Neural cell (in vitro differentiated cells): ENCODE measurements around the gene MBD5. TPM values are rescaled to one million over a fixed set of nuclear protein-coding genes. Genes with fewer than 3 reads are reported as not detected.

Source experiments
- H2AFZ ChIP-seq: fragments of 200-600, 300-800 bp; sonication (generic), shearing (Covaris generic); 2 replicates; pipeline ENCODE4 v1.6.0; 2014; ENCODE audit warnings: low read depth, mild to moderate bottlenecking, antibody characterized with exemption, low read length, moderate library complexity
- H3F3A ChIP-seq: fragments of 200-600 bp; shearing (Covaris generic); 2 replicates; pipeline ENCODE4 v1.6.1; 2016; ENCODE audit warnings: mild to moderate bottlenecking, moderate library complexity, mixed read lengths, antibody characterized with exemption, low read length; ENCODE audit not compliant: insufficient read depth, poor library complexity, severe bottlenecking
- H3K27ac ChIP-seq: fragments of 200-600, 300-800 bp; sonication (generic), shearing (Covaris generic); 2 replicates; pipeline ENCODE4 v1.5.1; 2014; ENCODE audit warnings: mild to moderate bottlenecking, low read length, moderate library complexity
- H3K27me3 ChIP-seq: fragments of 300-800, 200-600 bp; sonication (generic), shearing (Covaris generic); 2 replicates; pipeline ENCODE4 v1.6.0; 2014; ENCODE audit warnings: mild to moderate bottlenecking, low read depth, low read length, moderate library complexity; ENCODE audit not compliant: insufficient read depth
- H3K36me3 ChIP-seq: fragments of 300-800, 200-600 bp; sonication (generic), shearing (Covaris generic); 2 replicates; pipeline ENCODE4 v1.5.1; 2014; ENCODE audit warnings: mild to moderate bottlenecking, antibody characterized with exemption, low read length, moderate library complexity; ENCODE audit not compliant: insufficient read depth
- H3K4me2 ChIP-seq: fragments of 300-800, 200-600 bp; sonication (generic), shearing (Covaris generic); 2 replicates; pipeline ENCODE4 v1.6.0; 2014; ENCODE audit warnings: mild to moderate bottlenecking, low read length
- H3K4me3 ChIP-seq: fragments of 300-800, 200-600 bp; sonication (generic), shearing (Covaris generic); 2 replicates; pipeline ENCODE4 v1.5.1; 2014; ENCODE audit warnings: mild to moderate bottlenecking, low read length, moderate library complexity
- H3K79me2 ChIP-seq: fragments of 200-600 bp; shearing (Covaris generic); replicated peaks from 2 replicates; pipeline ENCODE4 v1.6.0; 2014; ENCODE audit warnings: mild to moderate bottlenecking, low read length, moderate library complexity; ENCODE audit not compliant: insufficient read depth
- H3K9ac ChIP-seq: fragments of 300-800, 200-600 bp; sonication (generic), shearing (Covaris generic); 2 replicates; pipeline ENCODE4 v1.6.1; 2016; ENCODE audit warnings: mild to moderate bottlenecking, low read length, mixed read lengths
- H3K9me2 ChIP-seq: fragments of 200-600 bp; shearing (Covaris generic); 2 replicates; pipeline ENCODE4 v1.6.1; 2016; ENCODE audit warnings: mild to moderate bottlenecking, low read length, mixed read lengths; ENCODE audit not compliant: insufficient read depth
- H3K9me3 ChIP-seq: fragments of 200-600, 300-800 bp; sonication (generic), shearing (Covaris generic); 2 replicates; pipeline ENCODE4 v1.6.1; 2016; ENCODE audit warnings: mild to moderate bottlenecking, mixed run types, low read length, moderate library complexity, mixed read lengths
- H4K20me1 ChIP-seq: fragments of 200-600 bp; shearing (Covaris generic); 2 replicates; pipeline ENCODE4 v1.6.1; 2016; ENCODE audit warnings: mild to moderate bottlenecking, mixed run types; ENCODE audit not compliant: insufficient read depth
- EP300 ChIP-seq: fragments of 450-650 bp; conservative IDR thresholded peaks from 2 replicates; pipeline ENCODE4 v1.6.1; 2014; ENCODE audit warnings: antibody characterized with exemption, mild to moderate bottlenecking, moderate library complexity; ENCODE audit not compliant: poor library complexity, severe bottlenecking
- EZH2 ChIP-seq: fragments of 200-600, 300-800 bp; shearing (Covaris generic), sonication (generic); IDR thresholded peaks from 2 replicates; pipeline ENCODE4 v1.6.1; 2014; ENCODE audit warnings: antibody characterized with exemption, low read length, borderline replicate concordance, mild to moderate bottlenecking; ENCODE audit not compliant: insufficient read depth, poor library complexity, severe bottlenecking
- MXI1 ChIP-seq: fragments of 450-650 bp; conservative IDR thresholded peaks from 2 replicates; pipeline ENCODE4 v1.6.1; 2014; ENCODE audit warnings: antibody characterized with exemption, mild to moderate bottlenecking; ENCODE audit not compliant: poor library complexity, severe bottlenecking
- POLR2AphosphoS5 ChIP-seq: IDR thresholded peaks from 2 replicates; pipeline ENCODE4 v1.6.1; 2012
- RAD21 ChIP-seq: fragments of 450-650 bp; conservative IDR thresholded peaks from 2 replicates; pipeline ENCODE4 v1.6.1; 2014; ENCODE audit warnings: antibody characterized with exemption, mild to moderate bottlenecking, moderate library complexity
- SMC3 ChIP-seq: fragments of 450-650 bp; conservative IDR thresholded peaks from 2 replicates; pipeline ENCODE4 v1.6.1; 2014; ENCODE audit warnings: antibody characterized with exemption, mild to moderate bottlenecking, moderate library complexity; ENCODE audit not compliant: poor library complexity
- TAF1 ChIP-seq: IDR thresholded peaks from 2 replicates; pipeline ENCODE4 v1.6.1; 2012; ENCODE audit warnings: low read depth
- polyA plus RNA-seq: library from polyadenylated mRNA; depleted of rRNA; stranded (reverse); fragments of >200 nt; gene quantifications from 2 replicates; pipeline ENCODE4 v1.2.3, GENCODE V29; 2014
- TF ChIP-seq, protein P1 (sequence below): IDR thresholded peaks from 2 replicates; pipeline ENCODE4 v1.6.1; 2012; ENCODE audit warnings: borderline replicate concordance
- TF ChIP-seq, protein P2 (sequence below): fragments of 450-650 bp; IDR thresholded peaks from 2 replicates; pipeline ENCODE4 v1.5.1; 2014; ENCODE audit warnings: antibody characterized with exemption, mild to moderate bottlenecking, moderate library complexity; ENCODE audit not compliant: poor library complexity, severe bottlenecking

Gene MBD5
- polyA plus RNA-seq, 1 donor from 2014 or later, result 9.7 TPM

DNA sequence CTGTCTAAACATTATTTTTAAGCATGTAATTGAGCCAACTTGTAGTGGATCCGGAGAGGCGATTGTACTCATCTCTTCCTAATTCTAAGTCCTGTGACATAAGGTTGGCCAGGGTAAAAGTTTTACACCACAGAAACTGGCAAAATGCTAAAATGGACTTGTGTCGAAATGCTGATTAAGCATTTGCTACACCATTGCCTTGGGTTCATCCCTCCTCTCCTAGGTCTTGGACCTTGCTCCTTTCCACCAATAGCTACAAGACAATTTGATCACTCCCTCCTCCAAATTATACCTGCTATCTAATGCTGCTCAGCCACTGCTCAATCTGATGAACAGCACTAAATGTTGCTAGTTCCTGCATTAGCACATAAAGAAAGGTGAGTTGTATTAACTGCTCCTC lies 491.0 kb downstream of the MBD5 start:
- Histone ChIP-seq H3K4me2 (no peak overlapping the region), H3K4me3 (no peak overlapping the region), H3K36me3 (peaks cover 3% of the 10 kb centered on the region), H3K9me3 (no peaks in the 10 kb centered on the region), H2AFZ (no peak overlapping the region), H3K9me2 (no peaks in the 10 kb centered on the region), H3K9ac (no peak overlapping the region), H3F3A (no peaks in the 10 kb centered on the region), H4K20me1 (no peaks in the 10 kb centered on the region), H3K27me3 (no peaks in the 10 kb centered on the region), H3K27ac (no peak overlapping the region), H3K79me2 (no peaks in the 10 kb centered on the region)
- TF ChIP-seq MXI1, result no peak
- TF ChIP-seq, protein P1, sequence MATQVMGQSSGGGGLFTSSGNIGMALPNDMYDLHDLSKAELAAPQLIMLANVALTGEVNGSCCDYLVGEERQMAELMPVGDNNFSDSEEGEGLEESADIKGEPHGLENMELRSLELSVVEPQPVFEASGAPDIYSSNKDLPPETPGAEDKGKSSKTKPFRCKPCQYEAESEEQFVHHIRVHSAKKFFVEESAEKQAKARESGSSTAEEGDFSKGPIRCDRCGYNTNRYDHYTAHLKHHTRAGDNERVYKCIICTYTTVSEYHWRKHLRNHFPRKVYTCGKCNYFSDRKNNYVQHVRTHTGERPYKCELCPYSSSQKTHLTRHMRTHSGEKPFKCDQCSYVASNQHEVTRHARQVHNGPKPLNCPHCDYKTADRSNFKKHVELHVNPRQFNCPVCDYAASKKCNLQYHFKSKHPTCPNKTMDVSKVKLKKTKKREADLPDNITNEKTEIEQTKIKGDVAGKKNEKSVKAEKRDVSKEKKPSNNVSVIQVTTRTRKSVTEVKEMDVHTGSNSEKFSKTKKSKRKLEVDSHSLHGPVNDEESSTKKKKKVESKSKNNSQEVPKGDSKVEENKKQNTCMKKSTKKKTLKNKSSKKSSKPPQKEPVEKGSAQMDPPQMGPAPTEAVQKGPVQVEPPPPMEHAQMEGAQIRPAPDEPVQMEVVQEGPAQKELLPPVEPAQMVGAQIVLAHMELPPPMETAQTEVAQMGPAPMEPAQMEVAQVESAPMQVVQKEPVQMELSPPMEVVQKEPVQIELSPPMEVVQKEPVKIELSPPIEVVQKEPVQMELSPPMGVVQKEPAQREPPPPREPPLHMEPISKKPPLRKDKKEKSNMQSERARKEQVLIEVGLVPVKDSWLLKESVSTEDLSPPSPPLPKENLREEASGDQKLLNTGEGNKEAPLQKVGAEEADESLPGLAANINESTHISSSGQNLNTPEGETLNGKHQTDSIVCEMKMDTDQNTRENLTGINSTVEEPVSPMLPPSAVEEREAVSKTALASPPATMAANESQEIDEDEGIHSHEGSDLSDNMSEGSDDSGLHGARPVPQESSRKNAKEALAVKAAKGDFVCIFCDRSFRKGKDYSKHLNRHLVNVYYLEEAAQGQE, result no peak
- no peak for TF ChIP-seq EP300
- TF ChIP-seq TAF1, result no peak
- no peak for TF ChIP-seq RAD21
- TF ChIP-seq SMC3, result no peak
- TF ChIP-seq POLR2AphosphoS5, result no peak
- TF ChIP-seq EZH2, result no peak
- TF ChIP-seq, protein P2, sequence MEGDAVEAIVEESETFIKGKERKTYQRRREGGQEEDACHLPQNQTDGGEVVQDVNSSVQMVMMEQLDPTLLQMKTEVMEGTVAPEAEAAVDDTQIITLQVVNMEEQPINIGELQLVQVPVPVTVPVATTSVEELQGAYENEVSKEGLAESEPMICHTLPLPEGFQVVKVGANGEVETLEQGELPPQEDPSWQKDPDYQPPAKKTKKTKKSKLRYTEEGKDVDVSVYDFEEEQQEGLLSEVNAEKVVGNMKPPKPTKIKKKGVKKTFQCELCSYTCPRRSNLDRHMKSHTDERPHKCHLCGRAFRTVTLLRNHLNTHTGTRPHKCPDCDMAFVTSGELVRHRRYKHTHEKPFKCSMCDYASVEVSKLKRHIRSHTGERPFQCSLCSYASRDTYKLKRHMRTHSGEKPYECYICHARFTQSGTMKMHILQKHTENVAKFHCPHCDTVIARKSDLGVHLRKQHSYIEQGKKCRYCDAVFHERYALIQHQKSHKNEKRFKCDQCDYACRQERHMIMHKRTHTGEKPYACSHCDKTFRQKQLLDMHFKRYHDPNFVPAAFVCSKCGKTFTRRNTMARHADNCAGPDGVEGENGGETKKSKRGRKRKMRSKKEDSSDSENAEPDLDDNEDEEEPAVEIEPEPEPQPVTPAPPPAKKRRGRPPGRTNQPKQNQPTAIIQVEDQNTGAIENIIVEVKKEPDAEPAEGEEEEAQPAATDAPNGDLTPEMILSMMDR, result no peak

DNA sequence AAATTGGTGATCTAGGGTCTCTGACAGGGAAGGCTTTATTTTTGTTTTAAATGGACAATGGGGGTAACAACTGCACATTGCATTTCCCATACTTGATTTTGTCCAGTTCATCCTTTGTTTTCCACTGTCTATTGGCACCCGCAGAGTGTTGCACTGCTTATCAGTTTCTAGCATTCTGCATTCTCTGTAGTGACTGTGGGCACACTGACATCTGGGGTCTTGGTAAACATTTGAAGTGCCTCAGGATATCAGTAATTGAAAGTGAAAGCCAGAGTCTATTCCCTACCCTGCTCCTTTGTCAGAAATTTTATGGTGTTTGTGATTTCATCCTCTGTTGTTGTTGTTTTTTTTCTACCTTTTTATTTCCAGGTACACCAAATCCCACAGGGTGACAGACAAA lies 491.6 kb downstream of the MBD5 start:
- Histone ChIP-seq H3K27me3 (no peaks in the 10 kb centered on the region), H3F3A (no peaks in the 10 kb centered on the region), H3K9ac (no peak overlapping the region), H3K9me2 (no peaks in the 10 kb centered on the region), H3K79me2 (no peaks in the 10 kb centered on the region), H3K27ac (no peak overlapping the region), H4K20me1 (no peaks in the 10 kb centered on the region), H2AFZ (no peak overlapping the region), H3K9me3 (no peaks in the 10 kb centered on the region), H3K36me3 (peaks cover 3% of the 10 kb centered on the region), H3K4me2 (no peak overlapping the region), H3K4me3 (no peak overlapping the region)
- TF ChIP-seq RAD21, result no peak
- TF ChIP-seq, protein P1, result no peak
